C4-2B (cell line): ENCODE data around the gene SLTM.
"Not testable (repeated sequence)": the region's sequence is repeated elsewhere in the genome, so short reads cannot be mapped to it uniquely, and the experiment has no call there.

Source experiments
- H3K27ac ChIP-seq: fragments of 450-650 bp; 2 replicates; pipeline ENCODE4 v1.5.1; 2017
- ZFX ChIP-seq: fragments of 450-650 bp; IDR thresholded peaks from 2 replicates; pipeline ENCODE4 v1.6.1; 2017
- TF ChIP-seq, protein P1 (sequence below): fragments of 450-650 bp; conservative IDR thresholded peaks from 2 replicates; pipeline ENCODE4 v1.5.1; 2017; ENCODE audit warnings: mild to moderate bottlenecking

Gene SLTM

DNA sequence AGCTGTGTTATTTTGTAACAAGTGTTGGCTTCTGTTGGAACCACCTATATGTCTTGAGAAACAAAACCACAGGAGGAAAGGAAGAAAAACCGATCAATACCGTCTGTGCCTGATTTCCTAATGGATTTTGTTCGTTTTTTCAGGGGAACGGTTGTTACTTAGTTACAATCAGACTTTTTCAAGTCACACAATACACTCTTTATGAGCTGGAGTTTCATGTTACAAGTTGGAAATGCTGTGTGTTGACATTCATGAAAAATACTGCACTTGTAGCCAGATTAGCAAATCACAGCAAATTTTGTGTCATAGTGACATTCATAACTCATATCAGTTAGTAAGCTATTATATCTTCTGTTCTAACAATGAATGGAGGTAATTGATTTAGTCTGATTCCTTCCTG is 78.9 kb downstream of the SLTM start:
- H3K27ac ChIP-seq: no peak overlapping the region
- TF ChIP-seq, protein P1, sequence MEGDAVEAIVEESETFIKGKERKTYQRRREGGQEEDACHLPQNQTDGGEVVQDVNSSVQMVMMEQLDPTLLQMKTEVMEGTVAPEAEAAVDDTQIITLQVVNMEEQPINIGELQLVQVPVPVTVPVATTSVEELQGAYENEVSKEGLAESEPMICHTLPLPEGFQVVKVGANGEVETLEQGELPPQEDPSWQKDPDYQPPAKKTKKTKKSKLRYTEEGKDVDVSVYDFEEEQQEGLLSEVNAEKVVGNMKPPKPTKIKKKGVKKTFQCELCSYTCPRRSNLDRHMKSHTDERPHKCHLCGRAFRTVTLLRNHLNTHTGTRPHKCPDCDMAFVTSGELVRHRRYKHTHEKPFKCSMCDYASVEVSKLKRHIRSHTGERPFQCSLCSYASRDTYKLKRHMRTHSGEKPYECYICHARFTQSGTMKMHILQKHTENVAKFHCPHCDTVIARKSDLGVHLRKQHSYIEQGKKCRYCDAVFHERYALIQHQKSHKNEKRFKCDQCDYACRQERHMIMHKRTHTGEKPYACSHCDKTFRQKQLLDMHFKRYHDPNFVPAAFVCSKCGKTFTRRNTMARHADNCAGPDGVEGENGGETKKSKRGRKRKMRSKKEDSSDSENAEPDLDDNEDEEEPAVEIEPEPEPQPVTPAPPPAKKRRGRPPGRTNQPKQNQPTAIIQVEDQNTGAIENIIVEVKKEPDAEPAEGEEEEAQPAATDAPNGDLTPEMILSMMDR: no peak
- TF ChIP-seq ZFX: no peak

DNA sequence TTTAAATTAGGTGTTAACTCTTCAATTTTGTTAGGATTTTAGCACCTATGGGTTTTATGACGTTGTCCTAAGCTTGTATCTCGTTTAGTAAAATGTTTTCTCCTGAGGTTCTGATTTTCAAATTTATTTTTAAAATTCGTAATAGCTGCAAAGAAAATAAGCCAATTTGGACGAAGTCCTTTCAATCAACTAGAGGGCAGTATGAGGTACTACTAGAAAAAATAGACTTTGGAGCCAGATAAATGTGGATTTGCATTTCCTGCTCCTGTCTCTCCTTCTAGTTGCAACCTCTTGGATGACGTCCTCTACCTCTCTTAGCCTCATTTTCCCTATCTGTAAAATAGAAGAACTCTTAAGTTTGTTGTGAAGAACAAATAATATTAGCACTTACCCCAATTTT is 81.1 kb downstream of the SLTM start:
- TF ChIP-seq, protein P1: peak; percentile 24; the same call in 1 of the 2 replicates
- no peak for TF ChIP-seq ZFX
- H3K27ac ChIP-seq: no peak overlapping the region

GRCh38 chr15:58851205-58851604 is 82.3 kb downstream of the SLTM start:
- H3K27ac ChIP-seq: not testable (repeated sequence)

DNA sequence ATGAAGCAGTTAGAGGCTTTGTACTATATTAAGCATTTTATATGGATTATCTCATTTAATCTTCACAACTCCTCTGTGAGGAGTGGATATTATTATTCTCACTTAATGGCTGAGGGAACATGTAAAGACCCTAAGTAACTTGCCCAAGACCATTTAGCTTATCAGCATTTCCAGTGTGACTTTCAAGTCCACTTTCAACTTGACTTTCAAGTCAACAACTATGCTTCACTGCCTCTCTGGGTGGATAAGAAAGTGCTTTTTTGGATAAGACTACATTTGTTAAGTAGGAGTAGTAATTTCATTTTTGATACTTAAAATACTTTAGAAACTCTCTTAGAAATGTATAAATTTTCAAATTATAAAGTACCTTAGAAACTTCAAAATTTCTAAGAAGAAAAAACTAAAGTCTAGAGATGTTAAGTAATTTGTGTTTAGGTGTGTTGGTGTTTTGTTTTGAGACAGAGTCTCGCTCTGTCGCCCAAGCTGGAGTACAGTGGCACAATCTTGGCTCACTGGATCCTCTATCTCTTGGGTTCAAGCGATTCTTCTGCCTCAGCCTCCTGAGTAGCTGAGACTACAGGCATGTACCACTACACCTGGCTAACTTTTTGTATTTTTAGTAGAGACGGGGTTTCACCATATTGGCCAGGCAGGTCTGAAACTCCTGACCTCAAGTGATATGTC is 90.6 kb downstream of the SLTM start:
- no peak overlapping the region for H3K27ac ChIP-seq
- TF ChIP-seq, protein P1: no peak
- TF ChIP-seq ZFX: no peak

DNA sequence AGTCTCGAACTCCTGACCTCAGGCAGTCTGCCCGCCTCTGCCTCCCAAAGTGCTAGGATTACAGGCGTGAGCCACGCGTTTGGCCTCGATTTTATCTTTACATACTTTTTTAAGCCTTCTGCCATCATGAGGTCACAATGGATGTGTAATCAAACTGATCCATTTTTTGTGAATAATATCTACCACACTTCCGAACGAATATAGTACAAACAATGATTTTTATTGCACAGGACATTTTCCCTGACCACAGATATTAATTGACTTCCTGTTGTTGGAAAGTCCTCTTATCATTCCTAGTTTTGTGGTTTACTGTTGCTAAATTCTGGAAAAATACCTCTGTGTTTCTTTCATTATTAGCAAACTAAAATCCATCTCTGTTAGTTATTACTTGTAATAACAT is 93.4 kb downstream of the SLTM start:
- no peak overlapping the region for H3K27ac ChIP-seq
- TF ChIP-seq, protein P1: no peak
- no peak for TF ChIP-seq ZFX

- H3K27ac ChIP-seq: no peak overlapping the region
- TF ChIP-seq ZFX: no peak
- TF ChIP-seq, protein P1: peak; percentile 41
Observed at GRCh38 chr15:58839485-58839884, 94.0 kb downstream of the SLTM start.

- H3K27ac ChIP-seq: not testable (repeated sequence)
Observed at GRCh38 chr15:58833681-58834426, 99.6 kb downstream of the SLTM start.

GRCh38 chr15:58830556-58830955 is 102.9 kb downstream of the SLTM start:
- TF ChIP-seq, protein P1: no peak
- no peak overlapping the region for H3K27ac ChIP-seq
